HepG2 (cell line): Measurements from ENCODE around the gene CORO1A. TPM values are rescaled to one million over a fixed set of nuclear protein-coding genes. Genes with fewer than 3 reads are reported as not detected.
A peak's percentile ranks its signal among the peaks of the same experiment; 100 is the strongest.

Source experiments
- ATAC-seq: fragments of 200-7000 bp; cut with Tn5 transposase; 3 replicates; pipeline ENCODE4 v1.9.1; 2020; ENCODE audit warnings: mild to moderate bottlenecking, moderate library complexity
- BruUV-seq: library from RNA; stranded (reverse); fragments of 400-500 nt; replicated peaks from 2 replicates; lab custom pipeline; 2021; lab: Mats Ljungman, UMichigan
- CTCF ChIA-PET: fragments of 300-600 bp; formaldehyde crosslinking; extraction: SDS; loops from one replicate; lab custom pipeline; 2021; ENCODE audit warnings: low total read pairs, inconsistent platforms, low intra/inter-chr PET ratio; lab: Yijun Ruan, JAX
- POLR2A ChIA-PET: fragments of 350-600 bp; sonication (Branson Sonifier 250); formaldehyde crosslinking; loops from one replicate; lab custom pipeline; 2020; ENCODE audit warnings: antibody characterized with exemption, inconsistent platforms; lab: Yijun Ruan, JAX
- DNase-seq: peaks from one replicate; pipeline ENCODE4 v3.0.0-alpha.2; 2015; ENCODE audit warnings: low spot score
- FAIRE-seq: peaks from 3 replicates; lab custom pipeline; 2011; peaks lifted over from hg19 to GRCh38; lab: Jason Lieb, UNC
- H2AFZ ChIP-seq: one replicate; pipeline ENCODE4 v1.6.1; 2011; ENCODE audit warnings: low read length, inconsistent platforms
- H3K27ac ChIP-seq: fragments of 300-600 bp; 3 replicates; pipeline ENCODE4 v1.8.0; 2011; ENCODE audit warnings: mixed run types, mild to moderate bottlenecking, mixed read lengths, low read length, inconsistent platforms; ENCODE audit not compliant: insufficient read depth; ENCODE audit errors: extremely low read length
- H3K27me3 ChIP-seq, 2 experiments: fragments of 200-600 bp in 1 of 2; 2 replicates in 1 of 2; 3 replicates in 1 of 2; pipeline versions ENCODE4 v1.6.0 to v1.8.0; 2011; ENCODE audit warnings: low read length in 2 of 2, mild to moderate bottlenecking in 2 of 2, moderate library complexity in 2 of 2, inconsistent platforms in 1 of 2; ENCODE audit not compliant: insufficient read depth in 2 of 2, control insufficient read depth in 1 of 2
- H3K36me3 ChIP-seq, 2 experiments: fragments of 200-600 bp in 1 of 2; replicated peaks in 1 of 2; 2 replicates in 1 of 2; 3 replicates in 1 of 2; pipeline versions ENCODE4 v1.5.1 to v1.8.0; 2011; ENCODE audit warnings: low read length in 2 of 2, inconsistent platforms in 1 of 2; ENCODE audit not compliant: insufficient read depth in 2 of 2, control insufficient read depth in 1 of 2
- H3K4me1 ChIP-seq: 2 replicates; pipeline ENCODE4 v1.5.1; 2012; ENCODE audit warnings: low read length, inconsistent platforms; ENCODE audit not compliant: insufficient read depth
- H3K4me2 ChIP-seq: 2 replicates; pipeline ENCODE4 v1.6.0; 2011; ENCODE audit warnings: low read depth, low read length, inconsistent platforms
- H3K4me3 ChIP-seq, 3 experiments: fragments of 200-600 bp in 1 of 3; sonication (generic), shearing (Covaris generic) in 1 of 3; replicated peaks in 1 of 3; 2 replicates each; pipeline ENCODE4 v1.5.1; 2011 to 2016; ENCODE audit warnings: low read length in 3 of 3, inconsistent platforms in 2 of 3, low read depth in 2 of 3, mild to moderate bottlenecking in 2 of 3, control low read depth in 1 of 3, mixed read lengths in 1 of 3; ENCODE audit not compliant: insufficient read depth in 1 of 3
- H3K79me2 ChIP-seq: one replicate; pipeline ENCODE4 v1.6.1; 2011; ENCODE audit warnings: low read length, inconsistent platforms; ENCODE audit not compliant: insufficient read depth
- H3K9ac ChIP-seq: 2 replicates; pipeline ENCODE4 v1.6.0; 2011; ENCODE audit warnings: mild to moderate bottlenecking, low read depth, low read length, inconsistent platforms; ENCODE audit not compliant: insufficient read depth
- H3K9me3 ChIP-seq: 2 replicates; pipeline ENCODE4 v1.5.1; 2012; ENCODE audit warnings: mild to moderate bottlenecking, low read length
- H4K20me1 ChIP-seq: 2 replicates; pipeline ENCODE4 v1.6.0; 2011; ENCODE audit warnings: inconsistent platforms, mild to moderate bottlenecking, low read length, moderate library complexity; ENCODE audit not compliant: insufficient read depth
- POLR2AphosphoS2 ChIP-seq: IDR thresholded peaks from 2 replicates; pipeline ENCODE4 v1.6.1; 2011; ENCODE audit warnings: low read depth, low read length, improper control_type of control experiment
- RFXAP ChIP-seq: sonication (generic); formaldehyde crosslinking; IDR thresholded peaks from 2 replicates; pipeline ENCODE4 v1.4.0; 2020; ENCODE audit warnings: missing genetic modification reagents, borderline replicate concordance
- ZNF34 ChIP-seq: sonication (generic); formaldehyde crosslinking; IDR thresholded peaks from 2 replicates; pipeline ENCODE4 v1.4.0; 2020; ENCODE audit warnings: mild to moderate bottlenecking, missing genetic modification reagents, borderline replicate concordance
- ZNF552 ChIP-seq: sonication (generic); formaldehyde crosslinking; IDR thresholded peaks from 2 replicates; pipeline ENCODE4 v1.9.0; 2022; ENCODE audit warnings: missing genetic modification reagents, mild to moderate bottlenecking, borderline replicate concordance
- ZNF652 ChIP-seq: IDR thresholded peaks from 2 replicates; pipeline ENCODE4 v1.6.1; 2016; ENCODE audit warnings: low read depth, borderline replicate concordance
- ZNF782 ChIP-seq: sonication (generic); formaldehyde crosslinking; IDR thresholded peaks from 2 replicates; pipeline ENCODE4 v1.4.0; 2020; ENCODE audit warnings: missing genetic modification reagents, mild to moderate bottlenecking, borderline replicate concordance
- WGBS: methylation state at CpG from one replicate; pipeline ENCODE4 v1.1.6; 2017; ENCODE audit warnings: low lambda C conversion rate; 5-methylcytosine and 5-hydroxymethylcytosine counted together
- in situ Hi-C: cut with HindIII; loops from 2 replicates; pipeline ENCODE4 v1.10.0; 2017; ENCODE audit warnings: low pct_unique_long_range_greater_than_20kb; ENCODE audit not compliant: extremely low pct_ligation_motif_present
- intact Hi-C: fragments of 100-400 bp; cut with micrococcal nuclease; formaldehyde crosslinking; loops from one replicate; pipeline ENCODE4 v1.10.0; 2022; ENCODE audit not compliant: unreplicated experiment
- polyA plus RNA-seq, 8 experiments: library from polyadenylated mRNA; depleted of rRNA in 3 of 8; stranded (reverse) in 7 of 8; unstranded in 1 of 8; fragments of >200 nt; fragmentation: Illumina TruSeq in 4 of 8; extraction: Trizol in 4 of 8; gene quantifications; 2 replicates each; pipeline versions ENCODE4 v1.2.1 to v1.2.3, GENCODE V29; 2011 to 2016; ENCODE audit warnings: low read depth in 4 of 8, missing spikeins in 1 of 8, mixed read lengths in 1 of 8; ENCODE audit not compliant: insufficient read depth in 1 of 8
- total RNA-seq, 5 experiments: library from RNA; depleted of rRNA; stranded (reverse); fragments of >200 nt; fragmentation: Illumina TruSeq; extraction: Trizol; gene quantifications; 2 replicates each; pipeline ENCODE4 v1.2.3, GENCODE V29; 2016; ENCODE audit warnings: low read depth in 1 of 5
- TF ChIP-seq, protein P1 (sequence below): sonication (generic); formaldehyde crosslinking; IDR thresholded peaks from 2 replicates; pipeline ENCODE4 v1.5.1; 2020; ENCODE audit warnings: mild to moderate bottlenecking, missing genetic modification reagents, moderate library complexity

Gene CORO1A
- total and polyA plus RNA-seq, 2 of the 13 experiments (the other 11 are each of a cell fraction or from before 2014, with no cell fraction given), result 6.5 to 12.9 TPM

- H4K20me1 ChIP-seq, result no peaks in the 10 kb centered on the region
- DNase-seq (no peak), ATAC-seq (no peak), FAIRE-seq (no peak)
- H3K4me1 ChIP-seq, result peaks cover 34% of the 10 kb centered on the region
- no peak for TF ChIP-seq ZNF552 (CRISPR knock-in tag)
- POLR2A ChIA-PET, result interaction anchor here (0.6 to 1.8 kb wide), 5 partner anchors 11 to 38 kb away, joined by 3 to 12 read pairs (median 4); no protein-coding TSS in a partner anchor
- in situ Hi-C loops, result no loop called here
- H3K36me3 ChIP-seq, result no peaks in the 10 kb centered on the region
- H3K9me3 ChIP-seq, result peaks cover 13% of the 10 kb centered on the region
- no peak overlapping the region for H3K27ac ChIP-seq
- H3K9ac ChIP-seq, result no peak overlapping the region
- no TSS peak for BruUV-seq
- no peak overlapping the region for H3K4me3 ChIP-seq
- no peaks in the 10 kb centered on the region for H3K79me2 ChIP-seq
- intact Hi-C loops, result no loop called here
- 0 out of 2 replicates have a peak overlapping the region, but pooled peaks have one; percentile 24 for H3K4me2 ChIP-seq
- WGBS, result 43% methylated on average over 7 of the region's 7 CpGs
- CTCF ChIA-PET, result no interaction called here
- no peak overlapping the region for H2AFZ ChIP-seq
- H3K27me3 ChIP-seq, result no peaks in the 10 kb centered on the region
These were observed 32.3 kb upstream of the CORO1A start for GRCh38 chr16:30151091-30151490.

DNA sequence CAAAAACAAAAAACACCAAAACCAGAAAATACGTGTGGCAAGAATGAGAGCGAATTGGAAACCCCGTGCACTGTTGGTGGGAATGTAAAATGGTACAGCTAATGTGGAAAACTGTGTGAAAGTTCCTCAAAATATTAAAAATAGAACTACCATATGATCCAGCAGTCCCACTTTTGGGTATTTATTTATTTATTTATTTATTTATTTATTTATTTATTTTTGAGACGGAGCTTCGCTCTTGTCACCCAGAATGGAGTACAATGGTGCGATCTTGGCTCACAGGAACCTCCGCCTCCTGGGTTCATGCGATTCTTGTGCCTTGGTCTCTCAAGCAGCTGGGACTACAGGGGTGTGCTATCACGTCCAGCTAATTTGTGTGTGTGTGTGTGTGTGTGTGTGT lies 30.9 kb upstream of the CORO1A start:
- POLR2A ChIA-PET, result interaction anchor here (1.3 kb wide), 1 partner anchor 12 kb away, joined by 3 read pairs; no protein-coding TSS in a partner anchor
- no peak for FAIRE-seq
- ATAC-seq, result no peak
- no peak overlapping the region for H3K27ac ChIP-seq
- CTCF ChIA-PET, result no interaction called here
- intact Hi-C loops, result no loop called here
- no peak for DNase-seq
- H4K20me1 ChIP-seq, result no peaks in the 10 kb centered on the region
- in situ Hi-C loops, result no loop called here
- 92% methylated on average over 9 of the region's 9 CpGs for WGBS
- H3K36me3 ChIP-seq, result no peaks in the 10 kb centered on the region
- peaks cover 43% of the 10 kb centered on the region for H3K4me1 ChIP-seq
- H3K79me2 ChIP-seq, result no peaks in the 10 kb centered on the region
- no TSS peak for BruUV-seq
- H2AFZ ChIP-seq, result no peak overlapping the region
- no peak overlapping the region for H3K9ac ChIP-seq
- no peak overlapping the region for H3K4me3 ChIP-seq
- H3K9me3 ChIP-seq, result peaks cover 13% of the 10 kb centered on the region
- no peak overlapping the region for H3K4me2 ChIP-seq
- no peaks in the 10 kb centered on the region for H3K27me3 ChIP-seq
- TF ChIP-seq, protein P1, sequence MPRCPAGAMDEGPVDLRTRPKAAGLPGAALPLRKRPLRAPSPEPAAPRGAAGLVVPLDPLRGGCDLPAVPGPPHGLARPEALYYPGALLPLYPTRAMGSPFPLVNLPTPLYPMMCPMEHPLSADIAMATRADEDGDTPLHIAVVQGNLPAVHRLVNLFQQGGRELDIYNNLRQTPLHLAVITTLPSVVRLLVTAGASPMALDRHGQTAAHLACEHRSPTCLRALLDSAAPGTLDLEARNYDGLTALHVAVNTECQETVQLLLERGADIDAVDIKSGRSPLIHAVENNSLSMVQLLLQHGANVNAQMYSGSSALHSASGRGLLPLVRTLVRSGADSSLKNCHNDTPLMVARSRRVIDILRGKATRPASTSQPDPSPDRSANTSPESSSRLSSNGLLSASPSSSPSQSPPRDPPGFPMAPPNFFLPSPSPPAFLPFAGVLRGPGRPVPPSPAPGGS (CRISPR knock-in tag), result no peak
- no peak for TF ChIP-seq RFXAP
- TF ChIP-seq ZNF652, result no peak
- no peak for TF ChIP-seq ZNF782 (CRISPR knock-in tag)
- no peak for TF ChIP-seq ZNF34 (CRISPR knock-in tag)
- TF ChIP-seq POLR2AphosphoS2, result no peak
